ENCODE results near the gene ALOX12B.

- TF ChIP-seq POLR2A (IDR thresholded peaks at IDR 0.05; ENCODE audit: low read length) (no peak), GATA1 (IDR thresholded peaks at IDR 0.05; ENCODE audit: low read depth, low read length) (no peak)
These were observed 23.4 kb upstream of the ALOX12B start for GRCh38 chr17:8110907-8111306.

Data from erythroblast (primary cell).